D721Med (cell line): Measurements from ENCODE around the gene NAPEPLD.
"Not testable (repeated sequence)": the region's sequence is repeated elsewhere in the genome, so short reads cannot be mapped to it uniquely, and the experiment has no call there.

Experiments used
- DNase-seq: peaks from one replicate; pipeline ENCODE4 v3.0.0; 2011; ENCODE audit warnings: low spot score; ENCODE audit not compliant: insufficient read length
- FAIRE-seq: peaks from 2 replicates; lab custom pipeline; 2011; peaks lifted over from hg19 to GRCh38; lab: Jason Lieb, UNC
- CTCF ChIP-seq: IDR thresholded peaks from 2 replicates; pipeline ENCODE4 v1.5.1; 2012; ENCODE audit warnings: mild to moderate bottlenecking, control low read depth; ENCODE audit not compliant: insufficient read depth; ENCODE audit errors: missing control alignments

NAPEPLD gene

DNA sequence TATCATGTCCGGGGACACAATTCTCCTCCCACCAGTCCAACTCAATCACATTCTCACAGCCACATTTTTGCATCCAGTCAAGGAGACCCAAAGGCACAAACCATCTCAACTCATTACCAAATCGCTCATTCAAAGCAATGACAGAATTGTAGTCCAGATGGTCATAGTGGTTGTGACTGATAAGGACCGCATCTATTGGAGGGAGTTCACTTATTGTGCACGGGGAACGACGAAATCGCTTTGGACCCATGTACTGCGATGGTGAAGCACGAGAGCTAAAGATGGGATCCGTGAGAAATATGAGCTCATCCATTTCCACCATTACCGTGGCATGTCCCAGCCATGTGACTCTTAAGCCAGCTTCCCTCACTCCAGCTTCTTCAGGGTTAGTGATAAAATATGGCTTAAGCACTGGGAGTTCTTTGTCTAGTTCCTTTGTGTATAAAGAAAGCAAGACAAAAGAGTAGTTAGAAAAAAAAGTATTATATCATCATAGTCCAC lies 29.1 kb downstream of the NAPEPLD start:
- no peak for DNase-seq
- FAIRE-seq, result no peak
- no peak for TF ChIP-seq CTCF

- FAIRE-seq (no peak), DNase-seq (no peak)
- TF ChIP-seq CTCF, result no peak
Measured at GRCh38 chr7:103117465-103117864, 31.4 kb downstream of the NAPEPLD start.

GRCh38 chr7:103116991-103117390 lies 31.9 kb downstream of the NAPEPLD start:
- FAIRE-seq (no peak), DNase-seq (no peak)
- TF ChIP-seq CTCF, result no peak

DNA sequence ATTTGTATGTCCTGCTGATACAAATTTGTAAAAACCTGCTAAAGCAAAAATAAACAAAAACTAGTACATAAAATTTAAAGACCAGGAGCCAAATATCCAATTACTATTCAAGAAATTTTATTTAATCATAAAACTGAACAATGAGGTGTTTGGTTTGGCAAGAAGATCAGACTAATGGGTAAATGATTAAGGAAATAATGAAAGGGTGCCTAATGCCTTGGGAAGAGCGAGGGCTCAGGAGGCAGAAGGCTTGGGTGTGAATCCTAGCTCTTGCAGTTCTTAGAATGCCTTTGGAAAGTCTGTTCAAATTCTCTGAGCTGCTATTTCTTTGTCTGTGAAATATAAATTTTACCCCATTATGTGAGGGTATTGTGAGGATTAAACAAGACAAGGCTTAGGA lies 32.4 kb downstream of the NAPEPLD start:
- DNase-seq, result no peak
- no peak for TF ChIP-seq CTCF
- no peak for FAIRE-seq

DNA sequence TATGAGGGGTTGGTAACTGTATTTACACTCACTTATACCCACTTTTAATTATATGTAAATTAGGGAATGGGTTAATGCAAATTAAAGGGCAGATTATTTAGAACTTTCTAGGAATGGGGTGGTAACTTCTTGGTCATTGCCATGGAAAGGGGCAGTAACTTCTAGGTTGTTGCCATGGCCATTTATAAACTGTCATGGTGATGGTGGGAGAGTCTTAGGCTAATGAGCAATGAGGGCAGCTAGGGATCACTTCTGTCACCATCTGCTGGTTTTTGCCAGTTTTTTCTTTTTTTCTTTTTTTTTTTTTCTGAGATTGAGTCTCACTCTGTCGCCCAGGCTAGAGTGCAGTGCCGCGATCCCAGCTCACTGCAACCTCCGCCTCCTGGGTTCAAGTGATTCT lies 33.1 kb downstream of the NAPEPLD start:
- FAIRE-seq (no peak), DNase-seq (no peak)
- TF ChIP-seq CTCF, result no peak

- no peak for TF ChIP-seq CTCF
- FAIRE-seq (no peak), DNase-seq (no peak)
Measured at GRCh38 chr7:103114576-103115008, 34.3 kb downstream of the NAPEPLD start.

GRCh38 chr7:103113164-103113563 lies 35.7 kb downstream of the NAPEPLD start:
- no peak for TF ChIP-seq CTCF
- FAIRE-seq (no peak), DNase-seq (no peak)

DNA sequence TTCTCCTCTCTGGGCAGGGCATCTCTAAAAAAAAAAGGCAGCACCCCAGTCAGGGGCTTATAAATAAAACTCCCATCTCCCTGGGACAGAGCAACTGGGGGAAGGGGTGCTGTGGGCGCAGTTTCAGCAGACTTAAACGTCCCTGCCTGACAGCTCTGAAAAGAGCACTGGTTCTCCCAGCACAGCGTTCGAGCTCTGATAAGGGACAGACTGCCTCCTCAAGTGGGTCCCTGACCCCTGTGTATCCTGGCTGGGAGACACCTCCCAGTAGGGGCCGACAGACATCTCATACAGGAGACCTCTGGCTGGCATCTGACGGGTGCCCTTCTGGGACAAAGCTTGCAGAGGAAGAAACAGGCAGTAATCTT lies 42.2 kb downstream of the NAPEPLD start:
- FAIRE-seq, DNase-seq: not testable (repeated sequence)
